WTC11 (cell line): ENCODE data around the gene EIF3L. TPM values are rescaled to one million over a fixed set of nuclear protein-coding genes. Genes with fewer than 3 reads are reported as not detected.

Experiments used
- ATAC-seq: fragments of 200-7000 bp; cut with Tn5 transposase; 2 replicates; pipeline ENCODE4 v1.10.0; 2021; ENCODE audit warnings: mild to moderate bottlenecking, moderate library complexity
- CTCF ChIA-PET: fragments of 300-600 bp; sonication (Branson Sonifier 250); formaldehyde crosslinking; loops from one replicate; lab custom pipeline; 2021; ENCODE audit warnings: antibody characterized with exemption; lab: Charles Lee
- POLR2A ChIA-PET: fragments of 350-600 bp; sonication (Branson Sonifier 250); formaldehyde crosslinking; loops from one replicate; lab custom pipeline; 2021; ENCODE audit warnings: antibody characterized with exemption; lab: Charles Lee
- DNase-seq: peaks from one replicate; pipeline ENCODE4 v3.0.0; 2021; ENCODE audit warnings: low spot score
- H3K27ac Mint-ChIP-seq: 2 replicates; pipeline ENCODE4 v1.8.0; 2021; ENCODE audit warnings: mixed read lengths
- H3K27me3 Mint-ChIP-seq: 2 replicates; pipeline ENCODE4 v1.8.0; 2021; ENCODE audit warnings: low read depth, mild to moderate bottlenecking, moderate library complexity, mixed read lengths
- H3K36me3 Mint-ChIP-seq: 2 replicates; pipeline ENCODE4 v1.8.0; 2021; ENCODE audit warnings: mixed read lengths
- H3K4me1 Mint-ChIP-seq: 2 replicates; pipeline ENCODE4 v1.8.0; 2022; ENCODE audit warnings: mixed read lengths
- H3K4me3 Mint-ChIP-seq: 2 replicates; pipeline ENCODE4 v1.8.0; 2021; ENCODE audit warnings: mild to moderate bottlenecking, moderate library complexity, mixed read lengths
- H3K9me3 Mint-ChIP-seq: 2 replicates; pipeline ENCODE4 v1.8.0; 2021; ENCODE audit warnings: mixed read lengths
- E2F5 ChIP-seq: sonication (generic); formaldehyde crosslinking; IDR thresholded peaks from 2 replicates; pipeline ENCODE4 v1.8.1; 2022; ENCODE audit warnings: mild to moderate bottlenecking, moderate library complexity, missing genetic modification reagents
- FOXJ3 ChIP-seq: sonication (generic); formaldehyde crosslinking; IDR thresholded peaks from 2 replicates; pipeline ENCODE4 v1.9.0; 2021; ENCODE audit warnings: missing genetic modification reagents, mild to moderate bottlenecking, borderline replicate concordance
- FOXK1 ChIP-seq: sonication (generic); formaldehyde crosslinking; IDR thresholded peaks from 2 replicates; pipeline ENCODE4 v1.8.0; 2022; ENCODE audit warnings: mild to moderate bottlenecking, moderate library complexity, missing genetic modification reagents
- FOXP1 ChIP-seq: sonication (generic); formaldehyde crosslinking; IDR thresholded peaks from 2 replicates; pipeline ENCODE4 v1.8.0; 2022; ENCODE audit warnings: missing genetic modification reagents, mild to moderate bottlenecking, moderate library complexity, borderline replicate concordance
- FOXP4 ChIP-seq: sonication (generic); formaldehyde crosslinking; IDR thresholded peaks from 2 replicates; pipeline ENCODE4 v1.8.0; 2022; ENCODE audit warnings: mild to moderate bottlenecking, missing genetic modification reagents
- GABPB1 ChIP-seq: sonication (generic); formaldehyde crosslinking; IDR thresholded peaks from 2 replicates; pipeline ENCODE4 v1.8.1; 2023; ENCODE audit warnings: mild to moderate bottlenecking, missing genetic modification reagents
- HMGXB4 ChIP-seq: sonication (generic); formaldehyde crosslinking; IDR thresholded peaks from 2 replicates; pipeline ENCODE4 v1.8.1; 2023; ENCODE audit warnings: mild to moderate bottlenecking, moderate library complexity, missing genetic modification reagents
- MYBL2 ChIP-seq: sonication (generic); formaldehyde crosslinking; IDR thresholded peaks from 2 replicates; pipeline ENCODE4 v1.8.1; 2023; ENCODE audit warnings: mild to moderate bottlenecking, moderate library complexity, missing genetic modification reagents
- NFE2L1 ChIP-seq: sonication (generic); formaldehyde crosslinking; IDR thresholded peaks from 2 replicates; pipeline ENCODE4 v1.8.1; 2023; ENCODE audit warnings: missing genetic modification reagents
- PRRX2 ChIP-seq: fragments of 250-450 bp; sonication (Bioruptor Pico); IDR thresholded peaks from 2 replicates; pipeline ENCODE4 v1.8.0; 2021; ENCODE audit warnings: mild to moderate bottlenecking
- RORB ChIP-seq: fragments of 250-450 bp; sonication (Bioruptor Pico); IDR thresholded peaks from 2 replicates; pipeline ENCODE4 v1.9.0; 2021; ENCODE audit warnings: mild to moderate bottlenecking
- TCF7 ChIP-seq: sonication (generic); formaldehyde crosslinking; IDR thresholded peaks from 2 replicates; pipeline ENCODE4 v1.8.0; 2022; ENCODE audit warnings: mild to moderate bottlenecking, low read depth, missing genetic modification reagents, moderate library complexity
- TEAD1 ChIP-seq: sonication (generic); formaldehyde crosslinking; IDR thresholded peaks from 2 replicates; pipeline ENCODE4 v1.8.0; 2022; ENCODE audit warnings: mild to moderate bottlenecking, missing genetic modification reagents
- ZBTB43 ChIP-seq: sonication (generic); formaldehyde crosslinking; IDR thresholded peaks from 2 replicates; pipeline ENCODE4 v1.8.1; 2023; ENCODE audit warnings: mild to moderate bottlenecking, missing genetic modification reagents
- ZNF219 ChIP-seq: sonication (generic); formaldehyde crosslinking; IDR thresholded peaks from 2 replicates; pipeline ENCODE4 v1.8.0; 2023; ENCODE audit warnings: missing genetic modification reagents, mild to moderate bottlenecking, borderline replicate concordance
- ZNF317 ChIP-seq: sonication (generic); formaldehyde crosslinking; IDR thresholded peaks from 2 replicates; pipeline ENCODE4 v1.8.1; 2023; ENCODE audit warnings: low read depth, mild to moderate bottlenecking, moderate library complexity, missing genetic modification reagents, borderline replicate concordance
- ZNF396 ChIP-seq: fragments of 250-450 bp; sonication (Bioruptor Pico); IDR thresholded peaks from 2 replicates; pipeline ENCODE4 v1.8.0; 2021; ENCODE audit warnings: mild to moderate bottlenecking, moderate library complexity, borderline replicate concordance
- ZNF416 ChIP-seq: fragments of 250-450 bp; sonication (Bioruptor Pico); IDR thresholded peaks from 2 replicates; pipeline ENCODE4 v1.9.0; 2021; ENCODE audit warnings: mild to moderate bottlenecking, inconsistent platforms
- total RNA-seq: library from RNA; stranded (reverse); gene quantifications from 3 replicates; pipeline ENCODE4 v1.2.3, GENCODE V29; 2021
- TF ChIP-seq, protein P1 (sequence below): sonication (generic); formaldehyde crosslinking; IDR thresholded peaks from 2 replicates; pipeline ENCODE4 v1.8.1; 2023; ENCODE audit warnings: mild to moderate bottlenecking, missing genetic modification reagents
- TF ChIP-seq, protein P2 (sequence below): sonication (generic); formaldehyde crosslinking; IDR thresholded peaks from 2 replicates; pipeline ENCODE4 v1.8.0; 2022; ENCODE audit warnings: mild to moderate bottlenecking, missing genetic modification reagents
- TF ChIP-seq, protein P3 (sequence below): sonication (generic); formaldehyde crosslinking; IDR thresholded peaks from 2 replicates; pipeline ENCODE4 v1.8.0; 2022; ENCODE audit warnings: mild to moderate bottlenecking, missing genetic modification reagents
- TF ChIP-seq, protein P4 (sequence below): sonication (generic); formaldehyde crosslinking; IDR thresholded peaks from 2 replicates; pipeline ENCODE4 v1.8.1; 2022; ENCODE audit warnings: low read depth, missing genetic modification reagents, borderline replicate concordance

Gene EIF3L
- total RNA-seq, 1 experiment from 2014 or later, result 611 TPM

DNA sequence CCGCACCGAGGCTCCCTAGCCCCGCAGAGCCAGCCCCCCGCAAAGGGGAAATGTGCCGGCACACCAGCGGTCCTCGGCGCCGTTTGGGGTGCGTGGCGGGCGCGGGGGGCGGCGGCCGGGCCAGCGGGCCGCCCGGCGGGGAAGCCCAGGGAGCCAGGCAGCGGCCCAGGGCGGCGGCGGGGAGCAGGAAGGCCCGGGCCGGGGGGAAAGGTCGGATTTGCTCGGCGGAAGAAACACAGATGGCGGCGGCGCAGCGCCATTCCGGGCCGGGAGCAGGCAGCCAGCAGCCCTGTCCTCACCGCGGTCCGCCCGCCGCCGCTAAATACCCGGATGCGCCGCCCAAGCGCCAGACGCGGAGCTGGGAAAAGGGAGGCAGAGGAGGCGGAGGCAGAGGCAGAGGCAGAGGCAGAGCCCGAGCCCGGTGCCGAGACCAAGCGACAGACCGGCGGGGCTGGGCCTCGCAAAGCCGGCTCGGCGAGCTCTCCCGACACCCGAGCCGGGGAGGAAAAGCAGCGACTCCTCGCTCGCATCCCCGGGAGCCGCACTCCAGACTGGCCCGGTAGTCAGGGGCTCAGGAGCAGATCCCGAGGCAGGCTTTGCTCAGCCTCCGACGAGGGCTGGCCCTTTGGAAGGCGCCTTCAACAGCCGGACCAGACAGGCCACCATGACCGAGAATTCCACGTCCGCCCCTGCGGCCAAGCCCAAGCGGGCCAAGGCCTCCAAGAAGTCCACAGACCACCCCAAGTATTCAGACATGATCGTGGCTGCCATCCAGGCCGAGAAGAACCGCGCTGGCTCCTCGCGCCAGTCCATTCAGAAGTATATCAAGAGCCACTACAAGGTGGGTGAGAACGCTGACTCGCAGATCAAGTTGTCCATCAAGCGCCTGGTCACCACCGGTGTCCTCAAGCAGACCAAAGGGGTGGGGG, 44.1 kb upstream of the EIF3L start:
- CTCF ChIA-PET, result interaction anchor here (0.8 to 1.1 kb wide), 2 partner anchors 12 to 203 kb away, joined by 3 to 5 read pairs; no protein-coding TSS in a partner anchor
- Mint-ChIP-seq H3K4me3 (peak overlapping the region; percentile 84), H3K4me1 (peaks cover 41% of the 10 kb centered on the region), H3K27ac (peak overlapping the region; percentile 12; the same call in 1 of the 2 replicates), H3K27me3 (peaks cover 77% of the 10 kb centered on the region), H3K9me3 (no peaks in the 10 kb centered on the region), H3K36me3 (no peaks in the 10 kb centered on the region)
- ATAC-seq, result peak; percentile 1; the same call in 1 of the 2 replicates
- peak; percentile 85 for DNase-seq
- POLR2A ChIA-PET, result interaction anchor here (0.6 to 1.6 kb wide), 5 partner anchors 13 to 130 kb away, joined by 3 to 6 read pairs (median 5); partner anchors contain the start of genes ANKRD54 and LGALS1
- TF ChIP-seq ZNF416 (CRISPR knock-in tag) (peak; percentile 5; the same call in 1 of the 2 replicates), TEAD1 (CRISPR knock-in tag) (peak; percentile 22; the same call in 1 of the 2 replicates), NFE2L1 (0 out of 2 replicates have a peak, but pooled peaks have one; percentile 34), ZNF317 (CRISPR knock-in tag) (peak; percentile 47; the same call in 1 of the 2 replicates), FOXJ3 (CRISPR knock-in tag) (no peak), FOXP1 (CRISPR knock-in tag) (peak; percentile 75), ZNF396 (CRISPR knock-in tag) (no peak), FOXK1 (peak; percentile 20; the same call in 1 of the 2 replicates), PRRX2 (no peak), E2F5 (peak; percentile 46; the same call in 1 of the 2 replicates), ZNF219 (CRISPR knock-in tag) (0 out of 2 replicates have a peak, but pooled peaks have one; percentile 11), FOXP4 (CRISPR knock-in tag) (0 out of 2 replicates have a peak, but pooled peaks have one; percentile 32), MYBL2 (0 out of 2 replicates have a peak, but pooled peaks have one; percentile 54), RORB (CRISPR knock-in tag) (no peak), GABPB1 (CRISPR knock-in tag) (peak; percentile 66), ZBTB43 (CRISPR knock-in tag) (0 out of 2 replicates have a peak, but pooled peaks have one; percentile 23), TCF7 (0 out of 2 replicates have a peak, but pooled peaks have one; percentile 52), HMGXB4 (CRISPR knock-in tag) (peak; percentile 93)
- TF ChIP-seq, protein P1, sequence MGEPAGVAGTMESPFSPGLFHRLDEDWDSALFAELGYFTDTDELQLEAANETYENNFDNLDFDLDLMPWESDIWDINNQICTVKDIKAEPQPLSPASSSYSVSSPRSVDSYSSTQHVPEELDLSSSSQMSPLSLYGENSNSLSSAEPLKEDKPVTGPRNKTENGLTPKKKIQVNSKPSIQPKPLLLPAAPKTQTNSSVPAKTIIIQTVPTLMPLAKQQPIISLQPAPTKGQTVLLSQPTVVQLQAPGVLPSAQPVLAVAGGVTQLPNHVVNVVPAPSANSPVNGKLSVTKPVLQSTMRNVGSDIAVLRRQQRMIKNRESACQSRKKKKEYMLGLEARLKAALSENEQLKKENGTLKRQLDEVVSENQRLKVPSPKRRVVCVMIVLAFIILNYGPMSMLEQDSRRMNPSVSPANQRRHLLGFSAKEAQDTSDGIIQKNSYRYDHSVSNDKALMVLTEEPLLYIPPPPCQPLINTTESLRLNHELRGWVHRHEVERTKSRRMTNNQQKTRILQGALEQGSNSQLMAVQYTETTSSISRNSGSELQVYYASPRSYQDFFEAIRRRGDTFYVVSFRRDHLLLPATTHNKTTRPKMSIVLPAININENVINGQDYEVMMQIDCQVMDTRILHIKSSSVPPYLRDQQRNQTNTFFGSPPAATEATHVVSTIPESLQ (CRISPR knock-in tag), result no peak
- TF ChIP-seq, protein P2, sequence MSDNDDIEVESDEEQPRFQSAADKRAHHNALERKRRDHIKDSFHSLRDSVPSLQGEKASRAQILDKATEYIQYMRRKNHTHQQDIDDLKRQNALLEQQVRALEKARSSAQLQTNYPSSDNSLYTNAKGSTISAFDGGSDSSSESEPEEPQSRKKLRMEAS (CRISPR knock-in tag), result peak; percentile 72
- TF ChIP-seq, protein P3, sequence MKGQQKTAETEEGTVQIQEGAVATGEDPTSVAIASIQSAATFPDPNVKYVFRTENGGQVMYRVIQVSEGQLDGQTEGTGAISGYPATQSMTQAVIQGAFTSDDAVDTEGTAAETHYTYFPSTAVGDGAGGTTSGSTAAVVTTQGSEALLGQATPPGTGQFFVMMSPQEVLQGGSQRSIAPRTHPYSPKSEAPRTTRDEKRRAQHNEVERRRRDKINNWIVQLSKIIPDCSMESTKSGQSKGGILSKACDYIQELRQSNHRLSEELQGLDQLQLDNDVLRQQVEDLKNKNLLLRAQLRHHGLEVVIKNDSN (CRISPR knock-in tag), result peak; percentile 41; the same call in 1 of the 2 replicates
- TF ChIP-seq, protein P4, sequence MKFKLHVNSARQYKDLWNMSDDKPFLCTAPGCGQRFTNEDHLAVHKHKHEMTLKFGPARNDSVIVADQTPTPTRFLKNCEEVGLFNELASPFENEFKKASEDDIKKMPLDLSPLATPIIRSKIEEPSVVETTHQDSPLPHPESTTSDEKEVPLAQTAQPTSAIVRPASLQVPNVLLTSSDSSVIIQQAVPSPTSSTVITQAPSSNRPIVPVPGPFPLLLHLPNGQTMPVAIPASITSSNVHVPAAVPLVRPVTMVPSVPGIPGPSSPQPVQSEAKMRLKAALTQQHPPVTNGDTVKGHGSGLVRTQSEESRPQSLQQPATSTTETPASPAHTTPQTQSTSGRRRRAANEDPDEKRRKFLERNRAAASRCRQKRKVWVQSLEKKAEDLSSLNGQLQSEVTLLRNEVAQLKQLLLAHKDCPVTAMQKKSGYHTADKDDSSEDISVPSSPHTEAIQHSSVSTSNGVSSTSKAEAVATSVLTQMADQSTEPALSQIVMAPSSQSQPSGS (CRISPR knock-in tag), result no peak
